SJSA1 (cell line): ENCODE data around the gene CNDP1. TPM values are rescaled to one million over a fixed set of nuclear protein-coding genes. Genes with fewer than 3 reads are reported as not detected.
"Not testable (repeated sequence)": the region's sequence is repeated elsewhere in the genome, so short reads cannot be mapped to it uniquely, and the experiment has no call there.

ENCODE experiments used
- DNase-seq, 2 experiments: peaks; one replicate each; pipeline ENCODE4 v3.0.0-alpha.2; 2015 to 2020; ENCODE audit warnings: low spot score in 2 of 2, low read depth in 1 of 2
- H3K27ac ChIP-seq: fragments of 250-450 bp; sonication (Bioruptor Pico); 2 replicates; pipeline ENCODE4 v1.5.1; 2020; ENCODE audit warnings: mild to moderate bottlenecking, moderate library complexity
- H3K27me3 ChIP-seq: fragments of 250-450 bp; sonication (Bioruptor Pico); replicated peaks from 2 replicates; pipeline ENCODE4 v1.5.1; 2020; ENCODE audit warnings: mild to moderate bottlenecking, moderate library complexity
- H3K36me3 ChIP-seq: fragments of 250-450 bp; sonication (Bioruptor Pico); 2 replicates; pipeline ENCODE4 v1.5.1; 2020; ENCODE audit warnings: mild to moderate bottlenecking
- H3K4me1 ChIP-seq: fragments of 250-450 bp; sonication (Bioruptor Pico); replicated peaks from 2 replicates; pipeline ENCODE4 v1.6.1; 2021; ENCODE audit warnings: mild to moderate bottlenecking
- H3K4me3 ChIP-seq: fragments of 250-450 bp; sonication (Bioruptor Pico); 2 replicates; pipeline ENCODE4 v1.5.1; 2020; ENCODE audit warnings: mild to moderate bottlenecking
- H3K9me3 ChIP-seq: fragments of 250-450 bp; sonication (Bioruptor Pico); replicated peaks from 2 replicates; pipeline ENCODE4 v1.5.1; 2020; ENCODE audit warnings: mild to moderate bottlenecking
- total RNA-seq: library from RNA; depleted of rRNA; stranded (reverse); fragments of >200 nt; shearing (Covaris generic); gene quantifications from 2 replicates; pipeline ENCODE4 v1.2.3, GENCODE V29; 2014

The CNDP1 gene
- total RNA-seq, 1 experiment from 2014 or later, result not detected

DNA sequence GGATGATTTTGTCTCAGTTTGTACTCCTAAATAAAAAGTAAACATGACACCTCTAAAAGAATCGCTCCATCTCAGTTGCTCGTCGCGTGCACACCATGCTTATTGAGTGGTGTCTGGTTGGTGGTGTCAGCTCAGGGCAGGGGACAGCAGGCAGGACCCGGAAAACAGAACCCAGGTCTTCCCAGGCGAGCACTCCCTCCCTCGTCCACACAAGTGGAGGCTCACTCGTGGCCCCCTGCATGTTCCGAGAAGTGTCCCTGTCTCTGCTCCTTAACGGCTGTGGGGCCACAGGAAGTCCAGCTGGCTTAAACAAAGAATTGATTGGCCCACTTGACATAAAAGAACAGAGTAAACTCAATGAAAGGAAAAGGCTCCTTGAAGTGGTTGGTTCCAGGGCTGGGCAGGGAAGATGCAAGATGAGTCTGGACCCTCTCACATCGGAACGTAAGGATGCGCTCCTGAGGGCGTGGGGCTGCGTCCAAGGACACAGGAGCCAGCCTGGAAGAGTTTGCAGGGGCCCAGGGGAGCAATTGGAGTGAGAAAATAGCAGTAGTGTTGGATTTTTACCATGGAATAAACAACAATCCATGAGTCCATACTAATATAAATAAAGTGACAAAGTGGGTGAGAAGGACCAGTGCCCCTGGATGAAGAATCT, 13.1 kb upstream of the CNDP1 start:
- Histone ChIP-seq H3K36me3 (peaks cover 49% of the 10 kb centered on the region), H3K27ac (no peak overlapping the region), H3K27me3 (no peaks in the 10 kb centered on the region), H3K4me3 (no peak overlapping the region), H3K4me1 (peaks cover 16% of the 10 kb centered on the region), H3K9me3 (no peaks in the 10 kb centered on the region)
- no peak for DNase-seq

DNA sequence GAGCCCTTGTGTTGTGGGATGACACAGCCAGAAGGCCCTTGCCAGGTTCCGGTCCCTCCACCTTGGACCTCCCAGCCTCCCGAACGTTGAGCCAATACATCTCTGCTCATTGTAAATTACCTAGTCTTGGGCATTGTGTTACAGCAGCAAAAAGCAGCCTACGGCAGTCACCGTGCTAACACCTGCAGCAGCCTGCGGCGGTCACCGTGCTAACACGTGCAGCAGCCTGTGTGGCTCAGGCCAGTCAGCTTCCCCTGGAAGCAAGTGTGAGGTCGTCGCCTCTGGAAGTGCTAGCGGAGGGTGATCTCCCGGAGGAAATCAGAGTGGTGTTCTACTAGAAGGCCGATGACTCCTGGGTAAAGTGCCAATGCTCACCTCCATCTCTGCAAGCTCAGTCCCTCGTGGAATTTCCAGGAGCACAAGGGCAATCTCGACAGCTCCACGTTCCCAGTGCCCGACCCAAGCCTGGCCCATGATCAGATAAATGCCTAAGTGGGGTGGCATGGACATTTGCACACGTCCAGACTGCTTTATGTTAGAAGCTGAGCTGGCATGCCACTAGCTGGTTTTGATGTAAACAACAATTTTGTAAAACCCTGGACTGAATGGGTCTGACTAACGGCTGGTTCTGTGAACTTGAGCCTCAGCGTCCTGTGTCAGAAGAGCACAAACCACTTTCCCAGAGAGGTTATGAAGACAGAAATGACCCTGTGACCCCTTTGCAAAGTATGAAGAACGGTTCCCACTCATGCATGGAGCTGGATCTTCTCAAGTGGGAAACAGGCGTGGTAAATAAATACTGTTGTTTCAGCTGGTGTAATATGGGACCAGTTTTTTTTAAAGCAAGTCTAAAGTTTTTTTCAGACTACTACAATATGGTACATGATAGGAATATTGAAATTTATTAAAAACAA, 11.4 kb upstream of the CNDP1 start:
- Histone ChIP-seq H3K4me3 (no peak overlapping the region), H3K4me1 (peaks cover 16% of the 10 kb centered on the region), H3K27me3 (no peaks in the 10 kb centered on the region), H3K36me3 (peaks cover 34% of the 10 kb centered on the region), H3K27ac (no peak overlapping the region), H3K9me3 (no peaks in the 10 kb centered on the region)
- DNase-seq, result no peak

DNA sequence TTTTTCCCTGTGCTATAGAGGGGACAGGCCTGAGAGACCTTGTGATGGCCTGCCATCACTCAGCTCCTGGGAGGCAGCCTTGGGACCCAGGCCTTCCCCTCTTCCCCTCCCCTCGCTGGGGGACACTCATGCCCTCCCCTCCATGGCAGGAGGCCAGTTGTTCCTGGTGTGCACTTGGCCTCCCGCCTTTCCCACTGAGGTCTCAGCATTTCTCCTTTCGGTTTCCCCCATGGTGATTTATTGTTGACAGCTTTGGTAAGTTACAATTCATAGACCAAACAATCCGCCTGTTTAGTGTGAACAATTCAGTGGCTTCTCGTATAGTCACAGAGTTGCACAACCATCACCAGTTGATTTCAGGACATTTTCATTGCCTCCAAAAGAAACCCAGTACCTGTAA, 10.2 kb upstream of the CNDP1 start:
- peaks cover 16% of the 10 kb centered on the region for H3K4me1 ChIP-seq
- no peaks in the 10 kb centered on the region for H3K9me3 ChIP-seq
- H3K27me3 ChIP-seq, result no peaks in the 10 kb centered on the region
- H3K36me3 ChIP-seq, result peaks cover 22% of the 10 kb centered on the region
- H3K27ac ChIP-seq, result 0 out of 2 replicates have a peak overlapping the region, but pooled peaks have one; percentile 13
- H3K4me3 ChIP-seq, result no peak overlapping the region
- peak in 1 of 2 experiments; percentile 46 for DNase-seq

DNA sequence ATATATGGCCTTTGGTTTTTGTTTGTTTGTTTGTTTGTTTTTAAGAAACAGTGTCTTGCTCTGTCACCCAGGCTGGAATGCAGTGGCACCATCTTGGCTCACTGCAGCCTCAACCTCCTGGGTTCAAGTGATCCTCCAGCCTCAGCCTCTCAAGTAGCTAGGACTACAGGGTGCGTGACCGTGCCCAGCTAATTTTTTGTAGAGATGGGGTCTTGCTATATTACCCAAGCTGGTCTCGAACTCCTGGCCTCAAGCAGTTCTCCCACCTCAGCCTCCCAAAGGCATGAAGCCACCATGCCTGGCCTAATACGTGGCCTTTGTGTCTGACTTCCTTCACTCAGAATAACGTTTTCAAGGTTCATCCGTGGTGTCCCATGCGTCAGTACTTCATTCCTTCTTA, 9.4 kb upstream of the CNDP1 start:
- not testable (repeated sequence) for H3K27ac ChIP-seq, DNase-seq, H3K27me3 ChIP-seq, H3K4me3 ChIP-seq, H3K9me3 ChIP-seq
- Histone ChIP-seq H3K4me1 (peaks cover 16% of the 10 kb centered on the region), H3K36me3 (peaks cover 14% of the 10 kb centered on the region)

DNA sequence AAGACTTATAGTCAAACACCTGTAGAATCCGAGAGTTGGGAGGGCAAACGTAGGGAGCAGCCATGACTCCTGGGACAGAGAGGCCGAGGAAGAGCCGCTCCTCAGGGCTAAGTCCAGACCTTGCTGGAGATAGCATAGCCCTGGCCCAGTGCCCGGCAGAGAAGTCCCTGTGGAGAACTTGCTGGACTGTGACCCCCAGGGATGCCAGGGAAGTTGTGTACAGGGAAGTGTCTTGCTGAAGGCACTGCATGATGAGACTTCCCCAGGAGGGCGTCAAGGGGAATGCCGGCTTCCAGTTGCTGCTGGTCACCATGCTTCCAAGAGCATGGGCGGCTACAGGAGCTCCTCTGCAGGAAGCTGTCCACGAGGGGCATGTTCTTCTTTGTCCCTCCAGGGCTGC, 8.6 kb upstream of the CNDP1 start:
- Histone ChIP-seq H3K27ac (no peak overlapping the region), H3K4me1 (peaks cover 16% of the 10 kb centered on the region), H3K36me3 (peaks cover 9% of the 10 kb centered on the region), H3K27me3 (no peaks in the 10 kb centered on the region), H3K4me3 (no peak overlapping the region), H3K9me3 (no peaks in the 10 kb centered on the region)
- DNase-seq, result no peak

DNA sequence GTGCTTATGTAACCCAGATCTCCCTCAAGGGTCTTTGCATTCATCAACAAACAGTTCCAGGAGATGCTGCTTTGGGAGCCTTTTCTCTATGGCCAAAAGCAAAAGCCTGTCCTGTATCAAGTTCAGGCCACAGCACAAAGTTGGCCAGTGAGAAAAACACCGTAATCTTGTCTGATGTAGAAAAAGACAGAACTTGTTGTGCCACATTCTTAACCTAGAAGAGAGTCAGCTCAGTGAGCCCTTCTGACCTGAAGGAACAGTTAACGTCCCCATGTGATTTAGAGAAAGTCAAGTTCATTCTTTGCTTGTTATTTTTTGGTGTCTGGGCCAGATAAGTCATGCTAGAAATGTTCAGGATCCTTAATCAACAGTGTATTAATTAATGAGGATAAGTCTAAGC, 7.8 kb upstream of the CNDP1 start:
- Histone ChIP-seq H3K4me3 (no peak overlapping the region), H3K36me3 (peaks cover 1% of the 10 kb centered on the region; the same call in 1 of the 2 replicates), H3K27me3 (no peaks in the 10 kb centered on the region), H3K4me1 (peaks cover 16% of the 10 kb centered on the region), H3K27ac (no peak overlapping the region), H3K9me3 (no peaks in the 10 kb centered on the region)
- no peak for DNase-seq

DNA sequence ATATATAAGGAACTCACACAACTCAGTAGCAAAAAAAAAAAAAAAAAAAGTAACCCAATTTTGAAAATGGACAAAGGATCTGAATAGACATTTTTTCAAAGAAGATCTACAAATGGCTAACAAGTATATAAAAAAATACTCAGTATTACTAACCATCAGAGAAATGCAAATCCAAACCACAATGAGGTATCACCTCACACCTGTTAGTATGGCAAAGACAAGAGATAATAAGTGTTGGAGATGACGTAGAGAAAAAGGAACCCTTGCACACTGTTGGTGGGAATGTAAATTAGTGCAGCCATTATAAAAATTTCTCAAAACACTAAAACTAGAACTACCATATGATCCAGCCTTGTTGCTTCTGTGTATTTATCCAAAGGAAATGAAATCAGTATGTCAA, 5.8 kb upstream of the CNDP1 start:
- no peaks in the 10 kb centered on the region for H3K36me3 ChIP-seq
- no peak for DNase-seq
- peaks cover 10% of the 10 kb centered on the region for H3K4me1 ChIP-seq
- H3K27me3 ChIP-seq, result no peaks in the 10 kb centered on the region
- no peak overlapping the region for H3K27ac ChIP-seq
- H3K9me3 ChIP-seq, result no peaks in the 10 kb centered on the region
- no peak overlapping the region for H3K4me3 ChIP-seq

DNA sequence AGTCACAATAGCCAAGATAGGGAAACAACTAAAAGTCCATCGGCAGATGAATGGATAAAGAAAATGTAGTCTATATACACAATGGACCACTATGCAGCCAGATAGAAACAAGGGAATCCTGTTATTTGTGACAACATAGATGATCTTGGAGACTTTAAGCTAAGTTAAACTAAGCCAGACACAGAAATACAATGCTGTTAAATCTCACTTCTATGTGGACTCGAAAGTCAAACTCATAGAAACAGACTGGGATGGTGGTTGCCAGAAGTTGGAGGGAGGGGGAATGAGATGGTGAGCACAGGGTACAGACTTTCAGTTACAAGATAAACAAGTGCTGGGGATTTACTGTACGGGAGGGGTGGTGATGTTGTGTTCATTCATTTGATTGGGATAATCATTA, 5.4 kb upstream of the CNDP1 start:
- no peak overlapping the region for H3K27ac ChIP-seq
- peaks cover 6% of the 10 kb centered on the region for H3K4me1 ChIP-seq
- H3K4me3 ChIP-seq, result no peak overlapping the region
- H3K27me3 ChIP-seq, result no peaks in the 10 kb centered on the region
- H3K36me3 ChIP-seq, result no peaks in the 10 kb centered on the region
- H3K9me3 ChIP-seq, result no peaks in the 10 kb centered on the region
- DNase-seq, result no peak

DNA sequence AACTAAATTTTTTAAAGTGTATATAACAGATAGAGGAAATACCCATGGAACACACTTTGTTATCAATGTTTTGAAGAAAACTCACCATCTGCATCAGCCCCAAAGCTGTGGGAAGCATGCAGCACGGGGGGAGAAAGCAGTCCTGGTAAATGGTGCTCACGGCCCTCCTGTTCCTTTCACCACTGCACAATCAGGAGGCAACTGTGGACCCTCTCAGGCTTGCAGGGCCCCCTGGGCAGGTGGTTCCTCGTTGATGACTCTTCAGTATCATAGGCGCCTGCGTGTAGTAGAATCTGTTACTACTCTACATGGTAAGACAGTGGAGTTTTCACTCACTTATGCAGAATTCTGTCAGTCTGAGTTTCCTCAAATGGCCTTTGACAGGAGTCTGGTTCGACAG, 4.9 kb upstream of the CNDP1 start:
- Histone ChIP-seq H3K36me3 (no peaks in the 10 kb centered on the region), H3K27me3 (no peaks in the 10 kb centered on the region), H3K9me3 (no peaks in the 10 kb centered on the region), H3K4me1 (peaks cover 1% of the 10 kb centered on the region), H3K27ac (no peak overlapping the region), H3K4me3 (no peak overlapping the region)
- DNase-seq, result no peak

DNA sequence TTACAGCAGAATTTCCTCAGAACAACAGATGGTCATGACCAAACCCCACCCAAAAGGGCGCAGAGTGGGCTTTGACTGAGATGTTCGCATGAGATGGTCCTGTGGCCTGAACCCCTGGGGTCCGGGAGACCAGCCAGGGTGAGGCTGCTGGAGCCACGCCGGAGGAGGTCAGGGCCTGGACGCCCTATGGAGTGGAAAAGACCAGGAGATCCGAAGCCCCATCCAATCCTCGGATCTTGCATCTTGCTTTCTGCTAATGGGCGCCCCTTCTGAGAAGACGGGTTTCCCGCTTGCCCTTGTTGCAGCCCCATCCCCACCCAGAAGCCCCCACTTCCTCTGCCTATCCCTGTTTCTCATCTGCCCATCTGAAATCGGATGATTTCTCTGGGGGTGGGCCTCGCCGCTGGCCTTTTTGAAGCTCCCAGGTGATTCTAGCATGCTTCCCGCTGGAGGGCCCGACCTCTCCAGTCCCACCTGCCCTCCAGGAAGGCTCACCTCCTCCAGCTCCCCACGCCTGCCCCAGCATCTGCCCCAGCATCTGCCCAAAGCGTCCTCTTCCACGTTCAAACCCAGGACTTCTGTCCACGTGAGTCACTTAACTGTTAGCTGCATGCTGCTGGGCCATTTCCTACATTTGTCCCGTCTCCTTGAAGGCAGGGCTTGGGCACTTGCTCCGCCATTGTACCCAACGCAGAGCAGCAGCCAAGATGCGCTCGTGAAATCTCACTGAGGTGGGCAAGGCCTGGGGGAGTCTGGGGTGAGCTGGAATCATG, 4.3 kb upstream of the CNDP1 start:
- H3K4me1 ChIP-seq, result no peaks in the 10 kb centered on the region
- no peak overlapping the region for H3K27ac ChIP-seq
- no peaks in the 10 kb centered on the region for H3K27me3 ChIP-seq
- H3K36me3 ChIP-seq, result no peaks in the 10 kb centered on the region
- no peak for DNase-seq
- H3K9me3 ChIP-seq, result no peaks in the 10 kb centered on the region
- H3K4me3 ChIP-seq, result no peak overlapping the region

DNA sequence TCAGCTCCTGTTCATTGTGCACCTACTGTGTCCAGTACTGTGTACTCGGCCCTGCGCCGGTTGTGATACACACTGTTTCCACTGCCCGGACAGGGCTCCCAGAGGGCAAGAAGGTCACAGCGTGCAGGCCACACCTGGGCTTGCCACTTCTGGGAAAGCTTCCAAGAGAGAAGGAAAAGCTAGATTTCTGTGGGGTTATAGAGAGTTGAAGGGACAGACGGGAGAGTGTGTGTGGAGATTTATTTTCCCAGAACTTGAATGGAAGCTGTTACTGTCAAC, 3.8 kb upstream of the CNDP1 start:
- Histone ChIP-seq H3K27me3 (no peaks in the 10 kb centered on the region), H3K36me3 (no peaks in the 10 kb centered on the region), H3K4me1 (no peaks in the 10 kb centered on the region), H3K27ac (no peak overlapping the region), H3K9me3 (no peaks in the 10 kb centered on the region), H3K4me3 (no peak overlapping the region)
- DNase-seq, result no peak

DNA sequence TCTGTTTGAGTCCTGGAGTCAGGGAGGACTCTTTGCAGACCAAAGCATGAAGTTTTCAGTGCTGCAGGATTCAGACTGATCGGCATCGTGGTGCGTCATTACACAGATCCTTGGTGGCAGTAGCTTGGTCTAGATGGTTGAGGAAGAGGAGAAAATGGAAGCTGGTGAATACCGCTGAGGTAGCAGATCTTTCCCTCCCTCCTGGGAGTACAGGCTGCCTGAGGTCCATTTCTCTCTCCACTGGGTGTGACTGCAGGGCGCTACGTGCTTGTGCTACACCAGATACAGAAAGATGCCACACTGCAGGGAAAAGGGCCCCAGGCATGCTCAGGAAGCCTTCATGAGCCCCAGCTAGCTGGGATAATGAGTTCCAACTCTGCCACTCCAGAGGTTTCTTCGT, 3.3 kb upstream of the CNDP1 start:
- no peak overlapping the region for H3K4me3 ChIP-seq
- no peaks in the 10 kb centered on the region for H3K27me3 ChIP-seq
- H3K9me3 ChIP-seq, result no peaks in the 10 kb centered on the region
- H3K36me3 ChIP-seq, result no peaks in the 10 kb centered on the region
- no peaks in the 10 kb centered on the region for H3K4me1 ChIP-seq
- H3K27ac ChIP-seq, result no peak overlapping the region
- DNase-seq, result no peak

DNA sequence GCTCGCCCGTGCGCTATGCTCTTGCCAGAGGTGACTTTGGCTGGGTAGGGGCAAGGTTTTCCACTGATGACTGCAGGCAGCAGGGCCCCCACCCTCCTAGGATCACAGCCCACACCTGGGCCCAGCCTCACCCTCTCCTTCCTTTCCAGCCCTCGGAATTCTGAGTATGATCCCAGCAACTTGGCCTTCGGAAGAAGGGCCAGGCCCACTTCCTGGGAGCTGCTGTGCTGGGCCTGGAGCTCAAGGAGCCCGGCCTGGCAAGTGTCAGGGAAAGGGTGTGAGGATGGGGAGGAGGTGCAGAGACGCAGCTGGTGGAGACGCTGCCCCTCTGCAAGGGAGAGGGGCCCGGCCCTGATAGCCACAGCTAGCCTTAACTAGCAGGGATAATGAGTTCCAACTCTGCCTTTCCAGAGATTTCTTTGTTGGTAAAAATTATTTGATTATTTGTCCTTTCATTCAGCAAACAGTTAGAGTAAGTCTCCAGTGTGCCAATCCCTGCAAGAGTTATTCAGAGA, 1.7 kb upstream of the CNDP1 start:
- Histone ChIP-seq H3K4me1 (no peaks in the 10 kb centered on the region), H3K9me3 (no peaks in the 10 kb centered on the region), H3K27ac (no peak overlapping the region), H3K36me3 (no peaks in the 10 kb centered on the region), H3K4me3 (no peak overlapping the region), H3K27me3 (no peaks in the 10 kb centered on the region)
- DNase-seq, result no peak

DNA sequence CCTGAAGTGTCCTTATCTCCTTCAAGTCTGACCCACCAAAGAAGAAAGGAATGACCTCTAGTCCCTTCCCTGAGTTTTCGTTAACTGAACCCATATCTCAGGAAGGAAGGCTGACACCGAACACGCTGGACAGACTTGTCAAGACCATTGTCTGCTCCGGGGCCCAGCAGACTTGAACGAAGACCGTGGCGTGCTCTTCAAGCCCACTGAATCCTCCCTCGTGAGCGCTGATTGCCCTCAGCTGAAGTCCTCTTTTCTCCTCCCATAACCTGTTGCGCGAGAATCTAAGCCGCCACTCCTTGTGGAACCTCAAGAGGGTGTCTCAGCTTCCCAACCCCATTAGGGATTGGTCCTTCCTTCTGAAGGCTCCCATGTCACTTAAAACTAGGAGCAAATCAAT, 634 bp upstream of the CNDP1 start:
- no peak for DNase-seq
- H3K9me3 ChIP-seq, result no peaks in the 10 kb centered on the region
- no peaks in the 10 kb centered on the region for H3K36me3 ChIP-seq
- no peaks in the 10 kb centered on the region for H3K4me1 ChIP-seq
- no peak overlapping the region for H3K27ac ChIP-seq
- H3K4me3 ChIP-seq, result no peak overlapping the region
- H3K27me3 ChIP-seq, result no peaks in the 10 kb centered on the region
